HL-60/S4 (cell line): ENCODE results near the gene IFRD2.

ENCODE experiments used
- in situ Hi-C: fragments of 300-500 bp; cut with MboI; formaldehyde crosslinking; loops from 2 replicates; pipeline ENCODE4 v1.14.3; 2022; ENCODE audit warnings: low sequenced_read_pairs

IFRD2 gene

DNA sequence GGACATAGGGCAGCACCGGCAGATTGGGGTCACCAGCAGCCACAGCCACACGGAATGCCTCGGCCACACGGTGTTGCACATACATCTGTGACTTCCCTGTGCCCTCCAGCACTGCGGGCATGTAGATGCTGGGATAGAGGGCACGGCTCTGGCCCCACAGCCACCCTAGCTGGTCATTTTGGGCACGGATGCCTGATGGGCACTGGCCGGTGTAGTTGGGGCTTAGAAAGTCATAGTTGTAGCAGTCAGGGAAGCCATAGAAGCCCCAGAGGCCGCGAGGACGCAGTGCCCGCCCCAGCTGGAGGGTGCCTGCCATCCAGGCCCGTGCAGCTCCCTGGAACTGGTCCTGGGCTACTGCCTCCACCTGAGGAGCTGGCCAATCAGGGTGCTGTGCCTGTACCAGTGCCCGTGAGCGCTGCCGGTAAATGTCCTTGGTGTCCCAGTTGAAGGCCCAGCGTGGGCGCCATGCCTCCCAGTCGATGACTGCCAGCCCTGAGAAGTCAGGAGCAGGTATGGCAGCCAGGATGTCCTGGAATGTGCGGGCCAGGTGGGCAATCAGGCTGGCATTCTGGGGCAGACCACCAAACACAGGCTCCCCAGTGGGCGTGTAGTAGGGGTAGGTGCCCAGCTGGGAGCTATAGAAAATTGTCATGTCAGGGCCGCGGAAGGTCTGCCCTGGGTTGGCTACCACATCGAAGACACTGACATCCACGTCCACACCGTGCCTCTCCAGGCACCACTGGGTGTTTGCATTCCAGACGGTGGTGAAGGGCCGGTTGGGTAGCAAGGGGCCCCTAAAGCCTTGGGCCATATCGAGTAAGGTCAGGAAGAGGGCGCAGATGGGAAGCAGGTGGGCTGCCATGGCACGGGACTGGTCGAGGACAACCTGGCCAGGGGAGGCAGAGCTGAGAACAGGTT is 10.1 kb upstream of the IFRD2 start:
- in situ Hi-C loops: no loop called here

DNA sequence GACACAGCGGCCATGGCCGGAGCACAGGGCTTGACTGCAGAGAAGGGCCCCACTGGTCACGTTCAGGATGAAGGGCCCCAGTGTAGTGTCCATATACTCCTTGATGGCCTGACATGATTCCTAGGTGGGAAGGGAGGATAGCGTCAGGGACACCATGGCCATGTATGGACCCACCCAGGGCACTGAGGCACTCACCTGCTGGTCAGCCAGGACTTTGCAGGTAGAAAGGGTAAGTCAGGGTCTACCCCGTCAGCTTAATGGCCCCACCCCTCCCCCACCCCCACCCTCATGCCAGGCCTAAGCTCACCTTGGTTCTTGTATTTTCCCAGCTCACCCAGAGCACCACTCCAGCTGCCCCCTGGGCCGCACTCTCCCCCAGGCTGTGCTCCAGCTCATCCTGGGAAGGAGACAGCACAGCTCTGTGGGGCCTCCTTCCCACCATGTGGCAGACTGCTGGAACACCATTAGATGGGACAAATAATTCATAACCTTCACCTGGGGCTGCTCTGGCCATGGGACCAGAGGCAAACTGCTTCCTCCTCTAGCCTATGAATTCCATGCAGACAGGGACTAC is 8.5 kb upstream of the IFRD2 start:
- in situ Hi-C loops: no loop called here

DNA sequence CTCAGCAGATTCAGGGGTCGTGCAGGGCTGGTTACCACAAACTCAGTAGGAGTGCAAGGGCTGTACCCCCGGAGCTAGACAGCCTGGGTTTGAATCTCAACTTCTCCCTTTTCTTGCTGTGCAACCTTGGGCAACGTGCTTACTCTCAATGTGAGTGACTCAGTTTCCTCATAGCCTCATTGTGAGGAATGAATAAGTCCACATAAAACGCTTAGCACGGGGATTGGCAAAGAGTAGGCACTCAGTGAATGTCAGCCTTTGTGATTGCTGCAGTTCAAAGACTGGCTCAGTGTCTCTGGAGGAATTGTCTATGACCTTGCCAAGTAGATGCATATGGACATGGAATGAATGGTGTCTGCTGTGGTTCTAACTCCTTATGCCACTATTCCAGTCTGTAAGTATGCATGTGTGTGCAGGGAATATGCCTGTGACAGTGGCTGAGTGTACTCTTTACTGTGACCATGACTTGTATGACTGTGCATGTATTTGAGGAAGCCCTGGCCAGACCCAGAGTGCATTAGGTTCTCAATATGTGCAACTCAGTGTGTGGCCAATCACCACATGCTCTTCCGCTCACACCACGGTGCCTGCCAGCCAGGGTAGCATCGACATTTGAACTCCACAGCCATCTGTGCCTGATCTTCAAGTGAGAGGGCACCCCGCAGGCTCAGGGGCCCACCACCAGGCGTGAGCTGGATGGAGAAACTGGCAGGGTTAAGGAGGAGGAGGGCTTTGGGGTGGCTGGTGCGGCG is 7.9 kb upstream of the IFRD2 start:
- in situ Hi-C loops: no loop called here

DNA sequence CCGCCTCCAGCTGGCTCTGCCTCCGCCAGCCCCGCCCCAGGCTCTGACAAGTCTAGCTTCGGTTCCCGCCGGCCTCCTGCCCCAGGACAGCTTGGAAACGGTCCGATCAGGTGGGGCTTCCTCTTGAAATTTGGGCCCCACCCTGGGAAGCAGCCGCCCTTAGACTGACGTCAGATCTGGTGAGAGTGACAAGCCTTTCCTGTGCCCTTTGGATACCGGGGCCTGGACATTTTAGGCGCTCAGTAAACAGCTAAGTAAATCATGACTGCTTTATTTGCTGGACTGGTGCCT is 7.4 kb upstream of the IFRD2 start:
- in situ Hi-C loops: no loop called here

DNA sequence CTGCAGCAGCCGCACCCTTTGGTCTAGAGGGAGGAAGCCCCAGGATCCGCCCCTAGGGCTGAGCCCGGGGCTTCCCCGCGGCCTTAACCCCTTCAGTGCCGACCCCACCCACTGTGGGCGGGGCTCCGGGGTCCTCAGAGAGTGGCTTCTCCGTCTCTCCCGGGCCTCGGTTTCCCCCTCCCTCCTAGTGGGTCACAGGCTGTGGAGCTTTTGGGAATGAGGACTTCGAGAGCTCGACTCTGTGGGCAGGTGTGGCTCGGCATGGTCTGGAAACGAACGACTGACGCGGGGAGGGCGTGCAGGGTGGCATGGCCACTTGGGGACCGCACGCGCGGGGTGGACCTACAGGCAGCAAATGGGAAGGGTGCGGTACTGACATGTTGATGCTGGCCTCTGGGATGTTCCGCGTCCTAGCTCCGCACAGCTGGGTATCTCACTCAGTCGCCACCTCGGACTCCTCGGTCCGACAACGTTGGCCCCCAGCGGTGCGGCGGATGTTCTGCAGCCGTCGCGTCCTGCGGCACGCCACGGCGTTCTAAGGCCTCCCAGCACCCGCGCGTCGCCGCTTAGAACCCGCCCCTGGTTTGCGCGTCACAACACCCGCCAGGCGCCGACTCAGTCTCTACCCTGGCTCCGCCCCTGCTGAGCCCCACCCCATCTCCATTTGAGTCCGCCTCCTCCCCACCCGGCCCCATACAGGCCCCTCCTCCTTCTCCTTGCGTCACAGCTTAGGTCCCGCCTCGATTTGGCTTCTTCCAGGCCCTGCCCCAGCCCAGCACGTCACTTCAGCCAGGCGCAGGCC is 6.8 kb upstream of the IFRD2 start, which contains the start of the genes HYAL3 and NAA80:
Gene HYAL3, minus strand, starts transcription at position 570 of the 802 bp plus-strand sequence. CDS start 3,803 bp downstream, outside the sequence.
Gene NAA80, minus strand, starts transcription at position 570 of the 802 bp plus-strand sequence. CDS start 1,942 bp downstream, outside the sequence.
- in situ Hi-C loops: no loop called here

DNA sequence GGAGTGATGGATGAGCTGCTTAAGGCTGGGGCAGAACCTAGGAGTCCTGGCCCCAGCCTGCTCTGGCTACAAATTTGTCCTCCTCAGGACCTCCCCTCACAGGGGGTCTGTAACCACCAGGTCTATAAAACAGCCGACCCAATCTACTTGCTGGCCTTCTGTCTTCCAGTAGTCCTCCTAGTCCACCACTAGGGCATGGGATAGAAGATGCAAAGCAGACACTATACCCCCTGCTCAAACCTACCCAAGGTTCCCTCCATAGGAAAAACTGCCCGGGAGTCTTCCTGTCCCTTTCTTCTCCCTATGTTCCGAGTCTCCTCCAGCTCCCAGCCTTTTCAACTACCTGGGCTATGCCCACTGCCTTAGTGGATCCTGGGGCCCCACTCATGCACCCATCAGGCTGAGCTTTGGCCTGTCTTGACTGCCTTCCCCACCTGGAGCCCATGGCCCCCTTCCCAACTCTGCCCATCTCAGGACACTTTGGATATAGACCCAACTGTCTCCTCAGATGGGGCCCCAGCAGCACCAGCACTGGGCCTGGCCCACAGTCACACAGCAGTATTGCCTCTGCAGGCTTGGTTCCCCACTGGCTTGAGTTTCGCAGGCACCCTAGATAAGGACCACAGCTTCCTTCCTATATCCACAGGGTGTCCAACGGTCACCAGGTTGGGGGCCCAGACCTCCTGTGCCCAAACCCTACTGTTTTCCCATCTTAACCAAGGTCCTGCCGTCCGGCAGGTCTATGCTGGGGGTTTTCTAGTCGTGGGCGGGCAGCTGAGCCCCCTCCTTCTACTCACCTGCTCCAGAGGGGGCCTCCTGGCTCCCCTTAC is 5.9 kb upstream of the IFRD2 start:
- in situ Hi-C loops: no loop called here

DNA sequence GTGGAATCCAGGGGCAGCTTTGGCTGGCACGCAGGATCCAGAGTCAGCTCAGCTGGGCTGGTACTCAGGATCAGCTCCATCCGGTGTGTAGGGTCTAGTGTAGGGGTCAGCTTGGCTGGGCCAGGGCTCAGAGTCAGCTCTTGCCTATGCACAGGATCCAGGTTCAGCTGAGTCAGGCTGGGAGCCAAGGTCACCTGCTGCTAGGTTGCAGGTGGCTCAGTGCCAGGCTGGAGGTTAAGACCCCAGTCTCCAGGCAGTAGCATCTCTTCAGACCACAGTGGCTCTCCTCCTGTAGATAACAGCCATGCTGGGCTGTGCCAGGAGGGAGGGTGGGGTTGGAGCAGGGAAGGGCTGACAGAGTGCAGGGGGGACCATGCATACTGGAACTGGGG is 5.2 kb upstream of the IFRD2 start:
- in situ Hi-C loops: no loop called here

DNA sequence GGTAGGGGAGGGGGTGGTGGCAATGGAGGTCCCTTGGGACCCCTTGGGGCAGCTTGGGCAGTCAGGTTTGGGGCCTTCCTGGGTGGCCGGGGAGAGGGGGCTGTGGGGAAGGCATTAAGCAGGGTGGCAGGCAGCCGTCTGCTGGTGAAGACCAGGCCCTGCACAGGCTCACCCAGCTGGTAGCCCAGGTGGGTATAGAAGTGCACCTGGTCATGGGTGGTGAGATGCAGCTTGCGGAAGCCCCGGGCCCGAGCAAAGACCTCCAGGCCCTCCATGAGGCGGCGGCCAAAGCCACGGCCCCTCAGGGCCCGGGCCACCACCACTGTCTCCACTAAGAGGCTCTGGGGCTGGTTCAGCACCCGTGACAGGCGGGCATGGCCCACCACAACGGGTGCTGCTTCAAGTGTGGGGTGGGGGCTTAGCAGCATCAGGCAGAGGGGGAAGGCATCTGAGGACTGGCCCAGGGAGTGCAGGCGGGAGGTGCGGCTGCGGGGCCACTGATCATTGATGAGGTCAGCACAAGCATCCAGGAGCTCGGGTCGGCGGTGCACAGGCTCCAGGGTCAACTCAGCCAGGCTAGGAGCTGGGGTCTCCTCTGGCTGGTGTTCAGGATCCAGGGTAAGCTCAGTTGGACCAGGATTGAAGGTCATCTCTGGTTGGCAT is 4.6 kb upstream of the IFRD2 start:
- in situ Hi-C loops: no loop called here

DNA sequence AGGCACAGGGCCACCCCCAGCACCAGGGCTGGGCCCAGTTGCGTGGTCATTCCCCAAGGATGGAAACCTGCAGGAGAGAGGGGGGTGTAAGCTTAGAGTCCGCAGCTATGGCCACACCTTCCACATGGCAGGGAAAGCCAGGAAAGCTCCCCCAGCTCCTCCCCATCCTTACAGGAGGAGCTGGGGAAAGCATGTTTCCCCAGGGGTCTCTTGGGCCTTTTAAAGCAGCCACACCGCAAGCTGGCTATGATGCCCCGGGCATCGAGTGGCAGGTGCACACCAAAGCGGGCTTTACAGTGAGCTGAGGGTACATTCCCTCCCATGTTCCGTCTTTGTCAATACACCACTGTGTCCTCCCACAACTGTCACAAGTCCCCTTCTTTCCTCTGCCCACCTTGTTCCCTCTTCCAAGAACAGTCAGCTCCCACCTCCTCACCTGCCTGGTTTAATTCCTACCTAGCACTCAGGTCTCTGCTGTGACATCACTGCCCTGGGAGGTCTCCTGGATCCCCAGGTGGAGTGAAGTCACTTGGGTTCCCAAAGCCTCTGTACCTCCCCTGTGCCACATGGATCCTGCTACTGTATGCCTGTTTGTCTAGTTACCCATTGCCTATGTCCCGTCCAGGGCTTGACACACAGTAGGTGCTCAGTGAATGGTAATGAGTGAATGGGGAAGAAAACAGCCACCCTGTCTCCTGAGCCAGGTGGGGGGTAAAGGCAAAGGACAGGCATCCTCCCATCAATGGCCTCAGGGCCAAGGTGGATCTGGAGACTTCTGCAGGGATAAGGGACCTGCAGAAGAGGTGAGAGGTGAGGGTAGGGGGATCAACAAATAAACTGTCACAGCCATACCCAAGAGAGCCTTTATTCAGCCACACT is 3.6 kb upstream of the IFRD2 start:
- in situ Hi-C loops: no loop called here

DNA sequence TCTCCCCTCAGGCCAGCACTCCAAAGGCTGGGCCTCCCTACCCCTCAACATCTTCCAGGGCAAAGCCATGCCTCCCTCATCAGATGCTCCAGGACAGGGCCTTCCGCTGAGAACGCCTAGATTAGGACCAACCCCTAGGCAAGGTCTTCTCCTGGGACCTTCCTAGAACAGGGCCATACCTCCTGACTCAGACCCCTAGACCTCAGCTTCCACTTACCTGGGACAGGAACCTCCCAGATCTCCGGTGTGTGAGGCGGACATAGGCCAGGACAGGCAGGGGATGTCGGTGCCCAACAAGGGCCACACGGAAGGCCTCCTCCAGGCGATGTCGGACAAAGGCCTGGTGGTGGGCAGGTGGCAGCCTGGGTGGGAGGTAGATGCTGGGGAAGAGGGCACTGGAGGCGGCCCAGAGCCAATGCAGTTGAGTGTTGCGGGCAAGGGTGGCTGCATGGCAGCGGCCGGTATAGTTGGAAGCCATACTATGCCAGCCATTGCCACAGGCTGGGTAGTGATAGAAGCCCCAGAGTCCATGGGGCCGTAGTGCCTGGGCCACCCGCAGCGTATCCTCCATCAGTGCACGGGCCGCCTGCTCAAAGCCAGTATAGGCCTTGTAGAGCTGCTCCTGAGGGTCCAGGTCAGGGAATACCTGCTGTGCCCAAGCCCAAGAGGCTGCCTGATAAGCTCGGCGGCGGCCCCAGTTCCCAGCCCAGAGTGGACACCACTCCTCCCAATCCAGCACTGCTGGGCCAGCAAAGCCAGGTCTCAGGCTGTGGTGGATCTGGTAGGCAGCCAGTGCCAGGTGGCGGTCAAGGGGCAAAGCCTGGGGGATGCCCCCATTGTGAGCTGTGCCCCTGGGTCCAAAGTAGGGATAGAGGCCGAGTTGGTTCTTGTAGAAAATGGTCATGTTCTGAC is 2.5 kb upstream of the IFRD2 start:
- in situ Hi-C loops: no loop called here

DNA sequence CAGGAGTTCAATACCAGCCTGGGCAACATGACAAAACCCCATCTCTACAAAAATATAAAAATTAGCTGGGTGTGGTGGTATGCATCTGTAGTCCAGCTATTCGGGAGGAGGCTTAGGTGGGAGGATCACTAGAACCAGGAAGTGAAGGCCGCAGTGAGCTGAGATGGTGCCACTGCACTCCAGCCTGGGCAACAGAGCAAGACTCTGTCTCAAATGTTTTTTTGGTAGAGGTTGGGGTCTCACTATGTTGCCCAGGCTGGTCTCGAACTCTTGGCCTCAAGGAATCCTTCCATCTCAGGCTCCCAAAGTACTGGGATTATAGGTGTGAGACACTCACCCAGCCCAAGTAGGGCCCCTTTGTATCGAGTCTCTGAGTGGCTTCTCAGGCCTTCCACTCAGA is 1.9 kb upstream of the IFRD2 start:
- in situ Hi-C loops: no loop called here

DNA sequence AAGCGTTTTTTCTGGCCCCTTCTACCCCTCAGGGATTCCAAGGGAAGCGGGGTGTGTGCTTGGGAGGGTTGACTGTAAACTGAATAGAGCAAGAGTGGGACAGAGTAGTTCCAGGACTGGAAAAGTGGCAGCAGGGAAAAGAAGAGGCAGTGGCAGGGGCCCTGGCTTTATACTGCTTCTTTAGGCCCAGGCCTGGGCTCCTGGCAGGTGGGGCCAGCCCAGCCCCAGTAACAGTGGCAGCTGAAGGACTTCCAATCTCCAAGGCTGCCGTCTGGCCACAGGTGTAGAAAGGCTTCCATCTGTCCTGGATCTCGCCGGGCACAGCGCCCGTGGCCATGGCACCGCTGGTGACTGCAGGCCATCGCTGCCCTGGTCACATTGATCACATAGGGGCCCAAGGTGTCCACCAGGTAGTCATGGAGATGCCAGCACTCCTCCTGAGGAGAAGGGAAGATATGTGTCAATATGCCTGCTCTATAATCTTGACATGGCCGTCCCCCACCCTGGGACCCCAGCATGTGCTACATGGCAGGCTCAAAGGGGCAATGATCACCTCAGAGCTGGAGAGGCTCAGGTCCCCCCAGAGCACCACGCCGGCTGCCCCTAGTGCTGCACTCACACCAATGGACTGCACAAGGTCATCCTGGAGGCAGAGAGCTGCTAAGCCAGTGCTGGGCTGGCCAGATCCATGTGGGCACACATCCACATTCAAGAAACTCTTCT is 1.0 kb upstream of the IFRD2 start:
- in situ Hi-C loops: no loop called here

DNA sequence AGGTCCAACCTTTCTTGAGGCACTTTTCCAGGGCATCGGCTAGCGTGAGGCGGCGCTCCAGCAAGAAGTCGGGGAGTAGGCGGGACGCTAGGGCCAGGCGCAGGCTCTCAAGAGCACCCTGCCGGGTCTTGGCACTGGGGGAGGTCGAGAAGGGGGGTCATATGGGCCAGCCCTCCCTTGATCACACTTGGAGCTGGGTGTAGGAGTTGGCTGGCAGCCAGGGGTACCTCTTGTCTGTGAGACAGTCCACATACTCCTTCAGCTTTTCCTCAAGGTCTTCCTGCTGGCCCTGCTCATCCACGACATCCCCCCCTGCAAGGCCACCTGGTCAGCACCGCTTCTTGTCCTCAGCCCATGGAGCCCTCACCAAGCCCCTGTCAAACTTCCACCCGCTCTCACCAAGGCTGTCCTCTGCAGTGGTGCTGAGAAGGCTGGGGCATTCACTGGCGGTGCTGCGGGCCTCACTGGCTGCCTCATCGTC is 2.0 kb downstream of the IFRD2 start:
- in situ Hi-C loops: no loop called here

DNA sequence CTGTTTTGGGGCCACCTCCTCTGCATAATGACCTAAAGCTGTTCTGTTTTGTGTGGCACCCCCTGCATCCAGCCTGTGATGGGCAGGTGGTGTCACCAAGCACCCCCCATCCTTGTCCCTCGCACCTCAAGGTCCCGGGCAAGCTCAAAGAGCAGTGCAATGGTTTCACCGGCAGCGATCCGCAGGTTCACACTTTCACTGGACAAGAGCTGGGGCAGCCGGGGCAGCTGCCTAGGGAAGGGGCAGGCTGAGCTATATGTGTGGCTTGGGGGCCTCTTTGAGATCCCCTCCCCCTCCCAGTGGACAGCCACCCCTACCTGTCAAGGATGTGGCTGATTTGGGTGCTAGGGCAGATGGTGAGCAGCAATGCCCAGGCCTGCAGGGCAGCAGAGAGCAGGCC is 3.1 kb downstream of the IFRD2 start:
- in situ Hi-C loops: no loop called here

DNA sequence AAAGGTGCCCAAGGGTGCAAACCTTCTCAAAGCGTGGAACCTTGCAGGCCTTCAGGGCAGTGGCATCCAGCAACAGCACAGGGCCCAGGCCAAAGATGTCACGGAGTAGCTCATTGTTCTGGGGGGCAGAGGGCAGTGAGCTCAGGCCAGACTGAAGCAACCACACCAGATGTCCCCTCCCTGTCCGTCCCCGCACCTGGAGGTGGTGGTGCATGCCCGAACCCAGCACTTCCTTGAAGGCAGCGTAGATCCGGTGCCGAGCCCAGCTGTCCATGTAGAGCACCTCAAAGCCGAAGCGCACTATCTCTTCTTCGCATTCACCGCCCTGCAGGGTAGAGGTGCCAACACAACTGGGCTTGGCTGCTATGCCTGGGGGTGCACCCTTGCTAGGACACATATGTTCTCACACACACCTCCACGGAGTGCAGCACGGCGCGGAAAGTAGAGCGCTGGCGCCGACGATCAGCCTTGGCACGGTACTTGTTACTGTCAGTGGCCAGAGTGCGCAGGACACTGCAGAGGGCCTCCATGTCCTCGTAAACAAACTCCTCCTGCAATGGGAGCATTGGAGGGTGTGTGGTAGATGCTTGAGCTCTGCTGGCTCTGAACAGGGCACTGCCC is 3.7 kb downstream of the IFRD2 start:
- in situ Hi-C loops: no loop called here

DNA sequence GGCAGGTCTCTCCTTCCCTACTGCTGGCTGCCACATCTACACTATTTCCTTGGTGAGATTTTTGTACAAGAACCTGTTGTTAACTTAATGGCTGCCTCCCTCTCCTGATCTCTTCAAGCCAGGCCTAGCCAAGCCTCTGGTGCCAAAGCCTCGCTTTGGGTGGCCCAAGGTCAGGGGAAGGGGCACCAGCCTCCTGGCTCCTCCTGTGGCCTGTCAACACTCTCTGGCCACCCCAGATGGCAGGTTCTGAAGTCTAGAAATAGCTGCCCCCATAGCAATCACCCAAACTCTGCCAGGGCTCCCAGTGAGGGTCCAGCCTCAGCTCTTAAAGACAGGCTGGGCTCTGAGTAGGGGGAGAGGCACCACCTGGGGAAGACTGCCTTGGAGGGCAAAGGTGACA is 5.0 kb downstream of the IFRD2 start:
- in situ Hi-C loops: no loop called here
